HG02798 (cell line): ENCODE results near the gene GPATCH2L.

Experiments used
- ATAC-seq: cut with Tn5 transposase; IDR thresholded peaks from one replicate; pipeline ENCODE4 v1.9.1; 2021; ENCODE audit warnings: mild to moderate bottlenecking; ENCODE audit not compliant: unreplicated experiment, poor library complexity

Gene GPATCH2L

GRCh38 chr14:76135722-76136121 is 16.0 kb upstream of the GPATCH2L start:
- no peak for ATAC-seq

GRCh38 chr14:76136476-76137110 is 15.1 kb upstream of the GPATCH2L start:
- ATAC-seq, result no peak

DNA sequence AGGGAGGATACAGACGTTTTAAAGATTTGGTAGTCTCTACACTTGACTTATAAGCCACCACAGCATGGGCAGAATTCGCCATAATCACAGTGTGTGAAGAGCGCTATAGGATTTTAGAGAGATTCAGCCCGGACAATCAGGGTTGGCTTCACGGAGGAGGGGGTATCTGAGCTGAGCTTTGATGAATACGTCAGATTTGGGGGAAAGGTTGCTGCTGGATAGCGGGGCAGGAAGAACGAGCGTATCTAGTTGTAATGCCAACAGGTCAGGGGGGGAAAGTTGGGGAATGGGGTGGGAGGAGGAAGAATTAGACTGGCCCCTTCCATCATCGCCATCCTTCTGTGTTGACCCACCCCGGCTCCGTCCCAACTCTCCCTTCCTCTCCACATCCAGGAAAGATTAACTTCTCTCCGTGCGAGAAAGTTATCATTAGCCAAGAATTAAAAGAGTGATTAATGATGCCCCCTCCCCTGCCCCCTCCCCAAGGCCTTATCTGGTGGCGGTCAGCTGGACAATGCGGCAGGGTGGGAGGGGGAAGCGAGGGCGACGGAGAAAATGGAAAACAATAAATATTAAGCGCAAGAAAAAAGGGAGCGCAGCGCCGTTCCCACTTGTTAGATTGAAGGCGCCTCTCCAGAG is 13.5 kb upstream of the GPATCH2L start:
- no peak for ATAC-seq

GRCh38 chr14:76138758-76139723 is 12.7 kb upstream of the GPATCH2L start:
- ATAC-seq, result no peak

- ATAC-seq, result no peak
These were observed 8.1 kb upstream of the GPATCH2L start for GRCh38 chr14:76143642-76144041.

DNA sequence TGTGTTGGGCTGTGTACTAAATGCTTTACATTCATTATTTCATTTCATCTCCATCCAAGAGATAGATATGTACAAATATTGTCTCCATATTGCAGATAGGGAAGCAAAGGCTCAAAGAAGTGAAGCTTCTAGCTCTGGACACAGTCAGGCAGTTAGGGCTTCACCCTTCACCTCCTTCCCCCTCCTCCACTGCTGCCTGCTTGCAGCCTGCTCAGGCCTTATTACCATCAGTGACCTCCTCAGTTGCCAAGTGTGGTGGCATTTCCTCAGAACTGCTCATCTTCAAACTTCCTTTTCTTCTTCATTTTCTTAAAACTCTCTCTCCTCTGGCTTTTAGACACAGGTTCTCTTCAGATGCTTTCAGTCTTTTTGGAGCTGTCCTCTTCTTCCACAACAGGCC is 4.7 kb upstream of the GPATCH2L start:
- no peak for ATAC-seq

GRCh38 chr14:76149196-76149595 is 2.5 kb upstream of the GPATCH2L start:
- ATAC-seq, result no peak

DNA sequence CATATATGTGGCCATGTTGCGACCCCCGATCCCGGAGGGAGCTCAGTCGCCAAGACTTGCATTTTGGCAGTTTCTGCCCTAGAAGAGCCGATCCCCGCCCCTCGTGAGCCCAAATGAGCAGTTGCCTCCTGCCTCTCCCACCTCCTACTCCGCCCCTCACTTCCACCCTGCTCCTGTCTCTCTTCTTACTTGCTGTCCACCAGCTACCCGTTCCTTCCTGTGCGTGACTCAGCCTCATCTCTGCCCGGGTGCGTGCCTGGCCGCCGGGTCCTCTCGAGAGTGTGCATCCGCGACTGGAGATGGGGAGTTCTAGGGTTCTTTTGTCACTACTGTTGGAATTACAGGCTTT is 585 bp downstream of the GPATCH2L start:
- ATAC-seq, result peak; percentile 70

GRCh38 chr14:76153919-76154318 is 2.2 kb downstream of the GPATCH2L start:
- no peak for ATAC-seq

DNA sequence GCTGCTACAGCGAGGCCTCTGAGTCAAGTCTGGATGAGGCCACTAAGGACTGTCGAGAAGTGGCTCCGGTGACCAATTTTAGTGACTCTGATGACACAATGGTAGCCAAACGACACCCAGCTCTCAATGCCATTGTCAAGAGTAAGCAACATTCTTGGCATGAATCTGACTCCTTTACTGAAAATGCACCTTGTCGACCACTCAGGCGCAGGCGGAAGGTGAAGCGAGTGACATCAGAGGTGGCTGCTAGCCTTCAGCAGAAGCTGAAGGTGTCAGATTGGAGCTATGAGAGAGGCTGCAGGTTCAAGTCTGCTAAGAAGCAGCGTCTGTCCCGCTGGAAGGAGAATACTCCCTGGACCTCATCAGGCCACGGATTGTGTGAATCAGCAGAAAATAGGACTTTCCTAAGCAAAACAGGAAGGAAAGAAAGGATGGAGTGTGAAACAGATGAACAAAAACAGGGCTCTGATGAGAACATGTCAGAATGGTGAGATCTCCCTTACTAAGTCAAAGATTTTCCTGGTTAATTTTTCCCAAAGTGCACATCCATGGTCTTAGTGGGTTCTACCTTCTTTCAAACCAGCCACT is 2.9 kb downstream of the GPATCH2L start:
- no peak for ATAC-seq

GRCh38 chr14:76163668-76164363 is 12.1 kb downstream of the GPATCH2L start:
- ATAC-seq, result no peak

DNA sequence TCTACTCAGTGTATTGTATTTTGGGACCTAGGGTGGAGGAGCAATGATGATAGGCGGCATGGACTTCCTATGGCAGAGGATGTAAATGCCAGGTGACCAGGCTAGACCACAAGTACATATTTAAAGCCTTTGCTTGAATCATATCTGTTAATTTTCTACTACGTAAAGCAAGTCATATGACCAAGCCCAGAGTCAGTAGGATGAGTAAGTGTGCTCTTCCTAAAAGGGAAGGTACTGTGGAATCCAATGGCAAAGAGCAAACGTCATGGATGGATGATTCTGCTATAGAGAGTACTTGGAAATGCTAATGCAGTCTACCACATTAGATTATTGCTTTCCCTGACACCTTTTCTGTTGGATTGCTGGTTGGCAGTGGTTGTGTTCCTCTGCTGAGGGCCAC is 16.8 kb downstream of the GPATCH2L start:
- ATAC-seq, result no peak

DNA sequence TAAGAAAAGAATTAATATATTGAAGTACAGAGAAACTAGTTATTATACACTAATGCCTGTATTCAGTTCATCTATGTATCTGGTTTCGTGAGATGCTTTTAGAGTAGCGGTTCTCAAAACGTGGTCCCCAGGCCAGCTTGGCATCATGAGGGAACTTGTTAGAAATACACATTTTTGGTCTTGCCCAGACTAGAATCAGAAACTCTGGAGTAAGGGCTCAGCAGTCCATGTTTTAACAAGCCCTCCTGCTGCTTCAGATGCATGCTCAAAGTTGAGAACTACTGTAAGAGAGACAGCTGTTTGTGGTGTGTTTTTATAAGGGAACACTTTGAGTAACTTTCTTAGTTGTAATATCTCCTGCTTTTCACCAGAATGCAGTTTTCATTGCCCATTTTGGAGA is 18.1 kb downstream of the GPATCH2L start:
- no peak for ATAC-seq

DNA sequence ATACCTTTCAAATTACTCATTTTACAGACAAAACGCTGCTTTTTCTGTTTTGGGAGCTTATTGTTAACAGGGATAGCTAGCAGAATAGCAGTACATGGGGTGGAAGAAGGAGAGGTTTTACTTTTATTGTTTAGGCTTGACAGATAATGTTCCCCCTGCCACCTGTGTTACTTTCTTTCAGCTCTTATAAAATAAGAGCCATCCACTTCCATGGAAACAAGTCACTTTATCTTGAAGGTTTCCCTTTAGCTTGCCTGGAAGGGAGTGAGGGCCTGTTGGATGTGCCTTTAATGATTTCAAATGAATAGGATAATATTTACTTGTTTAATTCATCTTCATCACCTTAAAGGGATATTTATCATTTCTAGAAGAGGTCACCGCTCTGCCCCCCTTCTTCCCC is 23.3 kb downstream of the GPATCH2L start:
- ATAC-seq, result no peak

DNA sequence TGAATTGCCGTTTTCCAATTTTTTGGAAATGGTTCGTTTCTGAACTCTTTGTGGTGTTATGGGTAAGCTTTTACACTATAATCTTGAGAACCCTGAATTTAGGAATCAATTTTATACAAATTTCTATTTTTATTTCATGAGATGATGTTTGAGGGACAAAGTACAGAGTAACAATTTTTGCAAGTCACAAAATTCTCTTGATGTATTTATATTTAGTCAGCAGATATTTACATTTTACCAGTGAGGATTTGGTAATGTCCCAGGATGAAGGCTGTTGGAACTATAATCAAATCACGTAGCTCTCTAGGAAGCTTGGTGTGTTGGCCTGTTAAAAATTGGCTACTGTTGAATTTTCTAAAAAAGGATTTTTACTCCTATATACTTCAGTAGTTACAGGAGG is 24.2 kb downstream of the GPATCH2L start:
- ATAC-seq, result no peak

DNA sequence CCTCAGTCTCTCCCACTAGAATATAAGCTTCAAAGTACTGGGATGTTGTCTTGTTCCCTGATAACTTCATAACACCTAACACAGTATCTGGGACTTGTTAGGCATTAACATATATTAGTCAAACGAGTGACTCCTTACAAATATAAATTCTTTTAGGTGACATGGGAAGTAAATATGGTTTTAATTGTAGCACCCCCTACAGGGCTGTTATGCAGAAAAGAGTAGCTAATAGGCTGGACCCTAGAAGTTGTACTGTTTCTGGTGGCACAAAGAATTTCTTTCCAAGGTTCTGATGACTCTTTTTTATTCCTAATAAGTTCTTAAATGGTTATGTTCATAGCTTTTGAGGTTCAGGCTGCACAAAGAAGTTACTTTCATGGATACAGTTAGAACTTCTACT is 29.8 kb downstream of the GPATCH2L start:
- no peak for ATAC-seq

DNA sequence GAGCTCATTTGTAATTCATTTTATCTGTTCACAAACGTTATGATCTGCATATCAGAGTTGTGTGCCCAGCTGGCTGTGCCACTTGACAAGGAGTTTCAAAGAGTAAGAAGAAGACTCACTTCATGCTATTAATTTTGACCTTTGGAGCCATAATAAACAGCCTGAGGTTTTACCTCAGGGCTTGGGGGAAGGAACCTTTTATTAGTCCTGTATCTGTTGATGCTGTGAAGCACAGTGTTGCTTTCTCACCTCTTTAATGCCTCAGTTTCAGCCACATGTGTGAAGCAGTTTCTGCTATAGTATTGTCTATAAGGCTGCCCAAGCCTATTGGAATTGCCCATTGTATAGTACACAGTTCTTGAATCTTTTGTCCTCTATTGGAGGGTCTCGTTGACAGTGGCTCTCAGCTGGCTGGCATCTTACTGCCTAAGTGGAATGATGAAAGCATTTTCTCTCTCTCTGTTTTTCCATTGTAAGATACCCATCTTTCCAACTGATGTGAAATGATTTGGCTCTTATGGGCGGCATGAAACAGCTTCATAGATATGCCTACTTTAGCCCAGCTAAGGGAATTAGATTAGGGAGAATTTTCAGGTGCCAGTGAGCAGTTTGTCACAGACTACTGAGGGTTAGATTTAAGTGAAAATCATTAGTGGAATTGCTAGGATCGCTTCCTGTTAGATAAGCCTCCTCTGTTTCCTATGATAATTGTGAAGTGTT is 34.7 kb downstream of the GPATCH2L start:
- peak; percentile 89 for ATAC-seq

- ATAC-seq, result no peak
These were observed 39.6 kb downstream of the GPATCH2L start for GRCh38 chr14:76191297-76191696.

GRCh38 chr14:76193696-76194095 is 42.0 kb downstream of the GPATCH2L start:
- ATAC-seq, result no peak

DNA sequence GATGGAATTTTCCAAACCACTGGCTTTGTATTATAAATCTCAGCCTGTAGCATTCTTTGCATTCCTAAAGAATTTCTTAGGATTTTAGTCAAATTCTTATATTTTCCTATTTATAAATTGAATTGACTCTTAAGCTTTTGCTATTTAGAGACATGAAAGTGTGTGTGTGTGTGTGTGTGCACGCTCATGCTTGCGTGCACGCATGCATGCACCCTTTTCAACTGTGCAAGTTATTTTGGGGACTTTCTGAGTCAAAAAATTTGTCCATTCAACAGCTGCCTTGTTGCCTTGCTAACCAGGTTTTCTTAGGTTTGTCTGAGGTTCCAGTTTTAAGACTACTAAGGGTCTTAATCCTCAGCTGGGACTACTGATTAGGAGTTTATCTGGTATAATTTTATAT is 42.6 kb downstream of the GPATCH2L start:
- ATAC-seq, result peak; percentile 60
